ENCODE measurements around the gene KPNA4. TPM values are rescaled to one million over a fixed set of nuclear protein-coding genes. Genes with fewer than 3 reads are reported as not detected.
"Not testable (repeated sequence)": the region's sequence is repeated elsewhere in the genome, so short reads cannot be mapped to it uniquely, and the experiment has no call there.

Gene KPNA4
- total and polyA plus RNA-seq, 2 of the 4 experiments (the other 2 are of a cell fraction): 12.9 to 46.1 TPM

DNA sequence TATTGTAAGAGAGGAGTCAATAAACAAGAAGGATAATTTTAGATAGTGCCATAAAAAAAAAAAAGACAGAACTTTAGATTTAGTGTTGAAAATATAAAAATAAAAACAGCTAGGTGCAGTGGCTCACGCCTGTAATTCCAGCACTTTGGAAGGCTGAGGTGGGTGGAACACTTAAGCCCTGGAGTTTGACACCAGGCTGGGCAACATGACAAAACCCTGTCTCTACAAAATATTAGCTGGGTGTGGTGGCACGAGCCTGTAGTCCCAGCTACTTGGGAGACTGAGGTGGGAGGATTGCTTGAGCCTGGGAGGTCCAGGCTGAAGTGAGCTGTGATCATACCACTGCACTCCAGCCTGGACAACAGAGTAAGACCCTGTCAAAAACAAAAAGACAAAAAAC lies 49.0 kb downstream of the KPNA4 start:
- H4K91ac ChIP-seq (ENCODE audit: insufficient read depth, low read depth, low read length); H3K27me3 ChIP-seq (ENCODE audit: control insufficient read depth, insufficient read depth, low read length); H3K4me1 ChIP-seq (ENCODE audit: control insufficient read depth, insufficient read depth, low read length); DNase-seq; H3K9me3 ChIP-seq (ENCODE audit: control insufficient read depth, insufficient read depth, low read length); H3K27ac ChIP-seq (ENCODE audit: insufficient read depth, low read length); dilution Hi-C loops (cut with HindIII; ENCODE audit: low sequenced_read_pairs, unreplicated experiment); H3K9ac ChIP-seq (ENCODE audit: low read depth, low read length); H2AK5ac ChIP-seq (ENCODE audit: low read depth, low read length); in situ Hi-C loops (cut with MboI; ENCODE audit: low sequenced_read_pairs); H3K9me1 ChIP-seq (ENCODE audit: insufficient read depth, low read length); H3K14ac ChIP-seq (replicated peaks; ENCODE audit: low read depth, low read length); POLR2A ChIA-PET (ENCODE audit: unreplicated experiment); H2BK5ac ChIP-seq (ENCODE audit: low read depth, low read length, poor library complexity, severe bottlenecking); H4K5ac ChIP-seq (ENCODE audit: low read depth, low read length); H3K18ac ChIP-seq (ENCODE audit: low read depth, low read length); H4K8ac ChIP-seq (ENCODE audit: low read depth in 2 of 2, low read length in 2 of 2); H2BK20ac ChIP-seq (ENCODE audit: low read depth, low read length); ATAC-seq (ENCODE audit: low read depth); H3K4me2 ChIP-seq (ENCODE audit: low read depth, low read length); H2AFZ ChIP-seq (replicated peaks; ENCODE audit: low read length, poor library complexity); H2AK9ac ChIP-seq (replicated peaks; ENCODE audit: low read depth, low read length, poor library complexity); H3K4me3 ChIP-seq (ENCODE audit: insufficient read depth, low read depth, low read length); BruUV-seq (replicated peaks); intact Hi-C loops (cut with micrococcal nuclease); H3K4ac ChIP-seq (ENCODE audit: low read depth, low read length); H3K56ac ChIP-seq (ENCODE audit: extremely low read depth, insufficient read depth, low read length); H2BK15ac ChIP-seq (ENCODE audit: low read depth, low read length); H3K23ac ChIP-seq (ENCODE audit: low read depth, low read length); H4K20me1 ChIP-seq (ENCODE audit: insufficient read depth, low read length); H2BK120ac ChIP-seq (ENCODE audit: low read depth, low read length): not testable (repeated sequence)
- Histone ChIP-seq H3K79me1 (ENCODE audit: low read depth in 1 of 2, low read length in 2 of 2) (peaks cover 12 to 22% of the 10 kb centered on the region in 2 experiments; a peak in 3 of 4 replicates), H3K36me3 (ENCODE audit: control insufficient read depth, insufficient read depth, low read length) (peaks cover 35% of the 10 kb centered on the region)
- no CpG with 5 or more reads among the region's 2 CpGs for WGBS, 2 experiments (ENCODE audit: extremely low coverage in 2 of 2, insufficient read length in 1 of 2)
- CTCF ChIA-PET: interaction anchor here (0.7 to 1.1 kb wide), 2 partner anchors 11 to 13 kb away, joined by 3 read pairs; no protein-coding TSS in a partner anchor

Data from IMR-90 (cell line).